NCI-H345 (cell line): ENCODE results near the gene IQSEC1.

Source experiments
- DNase-seq: peaks from one replicate; lab custom pipeline; 2025; lab: John Stamatoyannopoulos, UW

Gene IQSEC1

GRCh38 chr3:13073326-13074005 is at the start of gene IQSEC1:
TSS of gene IQSEC1 (minus strand) at chr3:13073429. CDS start at chr3:13073014, 415 bp downstream.
- DNase-seq: peak; percentile 72

DNA sequence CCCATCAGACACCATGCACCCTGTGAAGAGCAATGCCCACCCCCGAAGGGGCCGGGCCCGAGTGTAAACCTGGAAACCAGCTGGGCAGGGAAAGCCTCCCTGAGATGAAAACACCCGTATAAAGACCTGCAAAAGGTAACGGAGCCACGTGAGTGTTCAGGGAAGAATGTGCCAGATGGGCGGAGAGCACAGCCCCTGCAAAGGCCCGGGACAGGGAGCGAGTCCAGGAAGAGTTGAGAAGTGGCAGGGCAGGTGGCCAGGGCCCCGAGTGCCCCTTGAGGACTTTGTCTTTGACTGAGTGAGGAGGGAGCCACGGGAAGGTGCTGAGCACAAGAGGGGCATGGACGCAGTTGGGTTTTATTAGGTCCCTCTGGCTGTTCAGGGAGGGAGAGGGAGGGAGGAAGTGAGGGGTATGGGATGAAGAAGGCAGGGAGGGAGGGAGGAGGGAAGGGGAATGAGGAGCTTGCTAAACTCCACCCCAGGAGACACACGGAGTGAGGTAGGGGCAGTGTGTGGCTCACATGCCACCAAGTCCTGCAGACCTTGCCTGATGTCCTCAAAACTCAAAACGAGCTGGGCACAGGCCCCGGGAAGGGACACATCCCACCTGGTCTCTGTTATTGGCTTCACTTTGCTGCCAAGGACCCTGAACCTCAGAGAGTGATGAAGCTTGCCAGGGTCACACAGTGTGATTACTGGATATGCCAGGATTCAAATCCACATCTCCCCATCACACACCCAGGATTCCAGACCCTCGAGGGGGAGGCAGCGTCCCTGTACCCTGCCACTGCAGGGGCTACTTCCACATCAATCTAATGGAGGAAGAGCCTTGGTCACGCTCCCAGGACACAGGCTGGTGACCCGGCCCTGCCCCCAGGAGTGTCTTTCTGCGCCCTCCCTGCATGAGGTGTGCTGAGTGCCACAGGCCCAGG is 49.1 kb upstream of the IQSEC1 start:
- DNase-seq: no peak

DNA sequence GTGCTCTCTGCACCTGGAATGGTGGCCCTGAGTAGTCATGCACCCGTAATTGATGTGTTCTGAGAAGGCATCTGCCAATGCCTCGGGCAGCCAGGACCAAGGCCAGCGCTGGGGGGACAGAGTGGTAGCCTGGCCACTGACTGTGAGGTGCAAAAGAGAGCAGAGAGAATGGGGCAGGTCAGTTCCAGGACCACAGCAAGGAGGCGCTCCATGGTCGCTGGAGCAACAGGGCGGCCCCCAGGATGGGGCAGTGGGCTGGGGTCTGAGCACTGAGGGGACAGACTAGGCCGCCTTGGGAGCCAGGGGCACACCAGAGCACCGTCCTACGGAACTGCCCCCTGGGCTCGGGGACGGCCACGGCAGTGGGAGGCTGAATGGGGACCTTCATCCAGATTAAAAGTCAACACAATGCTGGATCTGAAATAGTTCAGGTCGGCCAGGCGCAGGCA is 48.3 kb upstream of the IQSEC1 start:
- no peak for DNase-seq

- DNase-seq: no peak
Observed at GRCh38 chr3:13120928-13121552, 47.8 kb upstream of the IQSEC1 start.

DNA sequence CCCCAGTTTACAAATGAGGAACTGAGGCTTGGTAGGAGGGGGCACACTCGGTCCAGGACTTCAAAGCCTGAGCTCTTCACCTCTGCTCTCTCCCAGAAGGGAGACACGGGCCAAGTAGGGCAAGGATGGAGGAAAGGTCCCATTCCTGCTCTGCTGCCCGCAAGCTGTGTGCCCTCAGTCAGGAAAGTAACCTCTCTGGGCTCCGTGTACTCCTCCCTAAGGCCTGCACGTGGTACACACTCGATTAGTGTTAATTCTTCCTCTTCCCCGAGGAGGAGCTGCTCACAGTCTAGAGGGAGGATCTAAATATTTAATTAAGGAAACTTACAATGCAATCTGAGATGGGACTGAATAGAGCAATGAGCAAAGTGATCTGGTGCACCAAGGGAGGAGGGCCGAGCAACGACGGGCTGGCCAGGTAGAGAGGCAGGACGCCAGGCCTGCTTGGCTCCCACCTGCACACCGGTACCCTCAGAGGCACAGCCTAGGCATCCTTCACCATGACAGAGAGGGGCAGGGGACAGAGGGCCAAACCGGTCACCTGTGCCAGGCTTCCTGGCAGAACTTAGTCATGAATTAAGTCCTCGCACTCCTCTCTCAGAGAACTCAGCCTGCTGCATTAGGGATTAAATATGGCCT is 47.2 kb upstream of the IQSEC1 start:
- DNase-seq: no peak

DNA sequence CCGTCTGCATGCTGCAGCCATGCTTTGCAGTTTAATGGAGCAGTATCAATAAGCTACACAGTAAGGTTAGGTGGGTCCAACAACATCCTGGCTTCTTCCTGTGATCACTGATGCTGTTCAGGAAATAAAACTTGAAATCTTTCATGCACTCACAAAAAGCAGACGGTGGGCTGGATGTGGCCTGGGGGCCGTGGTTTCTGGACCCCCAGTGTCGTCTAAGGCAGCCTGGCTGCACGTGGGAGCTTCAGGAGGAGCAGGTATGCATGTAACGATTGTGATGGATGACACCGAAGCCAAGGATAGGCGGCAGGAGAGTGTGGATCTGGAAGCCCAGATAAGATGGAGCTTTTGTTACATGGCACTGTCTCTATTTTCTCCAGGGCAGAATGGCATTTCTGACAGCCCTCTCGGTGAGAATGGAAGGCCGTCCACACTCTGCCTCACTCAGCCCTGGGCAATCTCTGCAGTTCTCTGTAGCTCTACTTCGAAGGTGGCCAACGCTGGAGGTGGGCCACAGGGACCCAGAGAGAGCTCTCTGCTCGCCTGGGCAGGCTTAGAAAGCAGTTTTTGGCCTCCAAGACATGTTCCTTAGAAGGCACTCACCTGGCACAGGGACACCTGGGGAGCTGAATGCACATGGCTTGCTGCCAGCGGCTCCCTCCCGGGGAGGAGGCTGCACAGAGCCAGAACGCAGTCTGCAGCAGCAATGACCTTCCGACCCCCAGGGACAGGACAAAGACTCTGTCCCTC is 46.4 kb upstream of the IQSEC1 start:
- peak; percentile 12 for DNase-seq

- DNase-seq: no peak
Observed at GRCh38 chr3:13116426-13116825, 43.2 kb upstream of the IQSEC1 start.

DNA sequence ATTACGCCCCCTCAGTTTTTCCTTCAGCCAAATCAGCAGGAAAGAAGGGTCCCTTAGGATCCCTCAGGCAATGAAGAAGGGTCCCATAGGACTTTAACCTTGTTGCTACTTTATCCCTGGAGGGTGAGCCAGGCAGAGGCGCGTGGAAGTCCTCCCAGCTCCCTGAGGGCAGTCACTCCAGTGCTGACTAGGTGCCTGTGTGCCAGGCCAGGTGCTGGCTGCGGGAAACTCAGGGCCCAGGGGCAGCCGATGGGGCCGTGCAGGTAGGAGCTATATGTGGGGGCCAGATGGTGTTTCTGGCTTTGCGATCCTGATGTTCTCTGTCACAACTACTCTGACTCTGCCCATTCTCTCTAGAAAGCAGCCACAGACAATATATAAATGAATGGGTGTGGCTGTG is 42.8 kb upstream of the IQSEC1 start:
- DNase-seq: no peak

- DNase-seq: no peak
Observed at GRCh38 chr3:13115576-13115910, 42.3 kb upstream of the IQSEC1 start.

DNA sequence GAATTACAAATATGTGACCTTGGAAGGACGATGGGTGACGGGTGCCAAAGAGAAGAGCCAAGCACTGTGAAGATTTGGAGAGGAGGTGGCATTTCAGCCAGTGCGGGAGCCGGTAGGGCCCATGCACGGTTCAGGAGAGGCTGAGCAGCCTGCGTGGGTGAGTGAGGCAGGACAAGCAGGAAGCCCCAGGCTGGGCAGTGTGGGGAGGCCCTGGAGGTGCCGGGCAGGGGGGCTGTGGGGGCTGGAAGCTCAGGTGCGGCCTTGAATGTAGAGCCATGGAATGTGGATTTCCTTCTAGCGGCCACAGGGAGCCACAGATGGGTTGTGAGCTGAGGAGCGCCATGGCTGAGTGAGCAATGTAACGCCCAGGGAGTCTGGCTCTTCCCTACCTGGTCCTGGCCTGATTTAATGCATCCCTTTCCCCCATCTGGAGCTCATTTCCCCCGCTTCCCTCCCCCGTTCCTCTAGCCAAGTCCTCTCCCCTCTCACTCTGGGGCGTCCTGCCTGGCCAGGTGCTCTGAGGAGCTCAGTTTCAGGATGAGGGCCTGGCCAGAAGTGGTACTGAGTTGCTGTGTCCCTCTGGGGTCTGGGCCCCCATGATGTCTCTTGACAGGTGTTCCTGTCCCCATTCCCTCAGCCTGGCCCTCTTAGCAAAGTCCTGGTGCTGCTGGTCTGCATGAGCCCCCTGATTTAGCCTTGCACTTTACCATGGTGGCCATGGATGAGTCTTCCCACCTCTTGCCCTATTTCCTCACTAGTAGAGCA is 41.8 kb upstream of the IQSEC1 start:
- DNase-seq: no peak

DNA sequence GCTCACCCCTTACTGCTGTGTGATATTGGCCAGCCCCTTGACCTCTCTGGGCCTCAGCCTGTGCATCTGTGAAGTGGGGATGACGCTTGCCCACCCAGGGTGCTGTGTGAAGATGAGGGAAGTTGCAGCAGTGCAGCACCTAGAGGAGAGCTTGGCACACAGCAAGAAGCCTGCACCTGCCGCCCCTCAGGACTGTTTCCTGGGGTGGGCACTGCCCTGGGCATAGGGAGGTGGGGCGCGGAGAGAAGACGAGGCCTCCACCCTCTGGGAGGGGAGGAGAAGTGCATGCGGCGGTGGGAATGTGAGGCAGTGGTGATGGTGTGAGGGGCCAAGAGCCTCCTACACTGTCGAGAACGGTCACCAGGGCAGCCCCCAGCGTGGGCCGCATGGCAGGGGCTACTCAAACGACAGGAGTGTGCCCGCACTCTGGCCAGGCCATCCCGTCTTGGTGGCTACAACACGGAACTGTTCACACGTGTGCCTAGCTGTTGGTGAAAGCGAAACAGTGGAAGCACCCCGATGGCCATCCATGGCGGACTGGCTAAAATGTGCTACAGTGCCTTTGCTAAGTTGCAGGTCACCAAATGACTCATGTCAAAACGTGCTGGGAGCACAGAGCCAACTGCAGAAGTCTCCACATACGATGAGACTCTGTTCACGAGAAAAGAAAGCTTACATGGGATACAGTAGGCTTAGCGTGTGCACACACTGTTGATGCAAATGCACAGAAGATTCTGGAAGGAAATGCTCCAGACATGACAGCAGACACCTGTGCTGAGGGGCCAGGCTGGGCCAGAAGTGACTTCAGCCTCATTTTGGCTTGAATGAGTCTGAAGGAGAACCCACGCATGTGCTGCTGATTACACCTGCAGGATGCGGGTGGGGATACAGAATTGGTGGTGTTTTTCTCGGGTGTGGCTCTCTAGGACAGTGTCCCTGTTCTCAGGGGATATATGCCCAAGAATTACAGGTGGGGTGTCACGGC is 40.4 kb upstream of the IQSEC1 start:
- DNase-seq: no peak

DNA sequence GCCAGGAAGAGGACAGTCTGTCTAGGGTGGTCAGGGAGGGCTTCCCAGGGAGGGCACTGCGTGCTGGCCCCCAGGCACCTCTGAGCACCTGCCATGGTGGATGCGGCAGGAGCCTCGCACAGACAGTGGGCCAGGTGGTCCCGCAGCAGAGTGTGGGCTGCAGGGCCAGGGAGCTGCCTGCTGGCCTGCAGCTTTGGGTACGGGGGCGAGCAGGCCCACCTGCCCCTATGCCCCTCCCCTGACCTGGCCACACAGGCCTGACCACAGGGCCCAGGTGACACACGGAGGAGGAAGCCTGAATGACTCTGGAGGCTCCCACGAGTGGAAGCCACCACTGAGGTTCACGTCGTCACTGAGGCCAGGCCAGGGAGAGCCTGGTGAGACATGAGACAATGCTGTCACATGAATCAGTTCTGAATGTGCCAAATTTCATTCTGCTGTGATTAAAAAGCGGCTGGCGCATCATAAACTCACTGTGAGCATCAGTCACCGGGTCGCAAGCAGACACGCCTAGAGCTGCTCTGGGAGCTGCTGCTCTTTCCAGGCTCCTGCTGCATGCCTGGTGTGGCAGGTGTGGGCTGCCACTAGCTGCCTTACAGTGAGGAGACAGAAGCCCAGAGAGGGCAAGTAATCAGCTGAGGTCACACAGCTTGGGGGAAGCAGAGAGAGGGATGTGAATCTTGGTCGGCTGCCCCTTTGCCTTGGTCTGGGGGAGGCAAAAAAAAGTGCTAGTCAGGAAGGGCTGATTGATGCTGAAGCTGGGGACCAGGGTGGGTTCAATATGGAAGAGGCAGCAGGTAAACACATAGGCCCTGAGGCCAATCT is 39.5 kb upstream of the IQSEC1 start:
- no peak for DNase-seq

DNA sequence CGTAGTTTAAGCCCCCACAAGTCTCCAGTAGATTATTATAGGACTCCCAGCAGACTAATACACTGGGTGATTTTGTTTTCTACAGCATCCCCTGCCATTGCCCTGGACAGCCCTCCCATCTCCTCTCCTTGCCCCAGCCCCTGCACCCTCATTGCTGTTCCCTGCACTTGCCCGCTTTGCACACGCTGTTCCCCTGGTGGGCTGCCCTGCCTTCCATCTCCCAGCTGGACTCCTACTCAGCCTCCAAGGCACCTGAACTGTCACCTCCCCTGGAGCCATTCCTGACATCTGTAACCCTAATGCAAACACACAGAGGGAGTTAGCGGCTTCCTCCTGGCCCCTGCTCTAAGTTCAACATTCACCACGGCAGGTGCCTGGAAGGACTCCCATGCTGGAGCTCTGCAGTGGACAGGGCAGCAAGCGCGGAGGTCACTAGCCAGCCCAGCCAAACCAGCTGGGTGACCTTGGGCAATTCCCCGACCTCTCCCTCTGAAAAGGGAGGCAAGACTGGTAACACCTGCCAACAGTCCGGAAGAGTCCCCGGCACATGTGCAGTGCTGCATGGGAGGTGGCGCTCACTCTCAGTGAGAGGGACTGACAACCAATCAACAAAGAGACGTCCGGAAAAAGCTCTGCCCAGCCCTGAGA is 38.8 kb upstream of the IQSEC1 start:
- no peak for DNase-seq

DNA sequence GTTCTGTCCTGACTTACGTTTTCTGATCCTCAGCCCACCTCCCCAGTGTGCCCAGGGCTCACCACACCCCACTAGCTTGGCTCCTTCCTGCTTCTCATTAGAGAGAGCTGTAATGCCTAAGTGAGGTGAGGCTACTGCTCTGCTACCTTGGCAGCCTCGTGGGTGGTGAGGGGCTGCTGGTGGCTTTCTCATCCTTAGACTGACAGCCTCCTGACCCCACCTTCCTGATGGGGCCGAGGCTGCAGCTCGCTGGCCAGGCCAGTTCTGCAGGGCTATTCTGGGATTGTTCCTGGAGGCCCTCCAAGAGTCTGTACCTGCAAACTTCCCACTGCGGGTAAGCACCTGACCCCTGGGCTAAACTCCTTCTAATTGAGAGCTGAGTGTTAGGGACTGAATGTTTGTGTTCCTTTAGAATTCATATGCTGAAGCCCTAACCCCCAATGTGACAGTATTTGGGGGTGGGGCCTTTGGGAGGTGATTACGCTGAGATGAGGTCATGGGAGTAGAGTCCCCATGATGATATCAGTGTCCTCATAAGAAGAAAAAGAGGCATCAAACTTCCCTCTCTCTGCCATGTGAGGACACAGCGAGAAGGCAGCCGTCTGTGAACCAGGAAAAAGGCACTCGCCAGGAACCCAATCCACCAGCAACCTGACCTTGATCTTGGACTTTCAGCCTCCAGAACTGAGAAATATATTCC is 38.1 kb upstream of the IQSEC1 start:
- no peak for DNase-seq

DNA sequence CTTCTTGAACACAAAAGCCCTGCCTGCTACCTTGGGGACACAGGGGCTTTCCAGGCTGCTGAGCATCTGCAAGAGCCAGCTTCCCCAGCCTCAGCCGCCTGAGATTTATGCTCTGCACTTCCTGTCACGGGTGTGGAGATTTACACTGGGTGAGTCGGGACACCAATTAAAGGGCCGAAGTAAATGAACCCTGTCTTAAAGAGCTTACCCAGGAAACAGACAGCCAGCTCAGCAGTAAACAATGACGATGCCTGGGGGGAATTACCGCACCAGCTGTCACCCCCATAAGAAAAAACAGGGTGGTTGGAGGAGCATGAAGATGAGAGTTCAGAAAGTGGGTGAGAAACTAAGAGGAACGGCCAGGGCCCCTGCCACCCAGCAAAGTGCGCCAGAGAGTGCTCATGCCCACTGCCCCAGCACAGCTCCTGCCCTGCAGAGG is 37.5 kb upstream of the IQSEC1 start:
- no peak for DNase-seq

GRCh38 chr3:13109516-13109915 is 36.3 kb upstream of the IQSEC1 start:
- no peak for DNase-seq

- DNase-seq: no peak
Observed at GRCh38 chr3:13108861-13109260, 35.6 kb upstream of the IQSEC1 start.

DNA sequence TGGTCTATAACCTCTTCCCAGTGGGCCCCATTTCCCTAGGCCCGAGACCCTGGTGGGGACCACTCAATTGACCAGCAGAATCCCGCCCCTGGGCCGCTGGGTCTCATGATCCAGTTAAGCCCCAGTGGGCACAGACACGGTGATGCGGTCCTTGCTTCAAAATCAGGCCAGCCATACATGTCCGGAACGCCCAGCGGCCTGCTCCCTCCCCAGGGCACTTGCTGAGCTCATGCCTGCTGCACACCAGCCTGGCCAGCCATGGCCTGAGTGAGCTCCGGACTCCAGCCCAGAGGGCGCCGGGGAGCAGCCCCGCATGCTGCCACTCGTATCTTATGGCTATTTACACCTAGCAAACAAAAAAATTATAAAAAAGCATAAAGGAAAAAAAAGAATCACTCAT is 34.4 kb upstream of the IQSEC1 start:
- no peak for DNase-seq
